HepG2 (cell line): ENCODE results near the gene ATP4B. TPM values are rescaled to one million over a fixed set of nuclear protein-coding genes. Genes with fewer than 3 reads are reported as not detected.

Experiments
- ATAC-seq: fragments of 200-7000 bp; cut with Tn5 transposase; 3 replicates; pipeline ENCODE4 v1.9.1; 2020; ENCODE audit warnings: mild to moderate bottlenecking, moderate library complexity
- BruUV-seq: library from RNA; stranded (reverse); fragments of 400-500 nt; replicated peaks from 2 replicates; lab custom pipeline; 2021; lab: Mats Ljungman, UMichigan
- CTCF ChIA-PET: fragments of 300-600 bp; formaldehyde crosslinking; extraction: SDS; loops from one replicate; lab custom pipeline; 2021; ENCODE audit warnings: low total read pairs, inconsistent platforms, low intra/inter-chr PET ratio; lab: Yijun Ruan, JAX
- POLR2A ChIA-PET: fragments of 350-600 bp; sonication (Branson Sonifier 250); formaldehyde crosslinking; loops from one replicate; lab custom pipeline; 2020; ENCODE audit warnings: antibody characterized with exemption, inconsistent platforms; lab: Yijun Ruan, JAX
- DNase-seq: peaks from one replicate; pipeline ENCODE4 v3.0.0-alpha.2; 2015; ENCODE audit warnings: low spot score
- FAIRE-seq: peaks from 3 replicates; lab custom pipeline; 2011; peaks lifted over from hg19 to GRCh38; lab: Jason Lieb, UNC
- H2AFZ ChIP-seq: one replicate; pipeline ENCODE4 v1.6.1; 2011; ENCODE audit warnings: low read length, inconsistent platforms
- H3K27ac ChIP-seq: fragments of 300-600 bp; 3 replicates; pipeline ENCODE4 v1.8.0; 2011; ENCODE audit warnings: mixed run types, mild to moderate bottlenecking, mixed read lengths, low read length, inconsistent platforms; ENCODE audit not compliant: insufficient read depth; ENCODE audit errors: extremely low read length
- H3K27me3 ChIP-seq, 2 experiments: fragments of 200-600 bp in 1 of 2; 2 replicates in 1 of 2; 3 replicates in 1 of 2; pipeline versions ENCODE4 v1.6.0 to v1.8.0; 2011; ENCODE audit warnings: low read length in 2 of 2, mild to moderate bottlenecking in 2 of 2, moderate library complexity in 2 of 2, inconsistent platforms in 1 of 2; ENCODE audit not compliant: insufficient read depth in 2 of 2, control insufficient read depth in 1 of 2
- H3K36me3 ChIP-seq, 2 experiments: fragments of 200-600 bp in 1 of 2; replicated peaks in 1 of 2; 2 replicates in 1 of 2; 3 replicates in 1 of 2; pipeline versions ENCODE4 v1.5.1 to v1.8.0; 2011; ENCODE audit warnings: low read length in 2 of 2, inconsistent platforms in 1 of 2; ENCODE audit not compliant: insufficient read depth in 2 of 2, control insufficient read depth in 1 of 2
- H3K4me1 ChIP-seq: 2 replicates; pipeline ENCODE4 v1.5.1; 2012; ENCODE audit warnings: low read length, inconsistent platforms; ENCODE audit not compliant: insufficient read depth
- H3K4me2 ChIP-seq: 2 replicates; pipeline ENCODE4 v1.6.0; 2011; ENCODE audit warnings: low read depth, low read length, inconsistent platforms
- H3K4me3 ChIP-seq, 3 experiments: fragments of 200-600 bp in 1 of 3; sonication (generic), shearing (Covaris generic) in 1 of 3; replicated peaks in 1 of 3; 2 replicates each; pipeline ENCODE4 v1.5.1; 2011 to 2016; ENCODE audit warnings: low read length in 3 of 3, inconsistent platforms in 2 of 3, low read depth in 2 of 3, mild to moderate bottlenecking in 2 of 3, control low read depth in 1 of 3, mixed read lengths in 1 of 3; ENCODE audit not compliant: insufficient read depth in 1 of 3
- H3K79me2 ChIP-seq: one replicate; pipeline ENCODE4 v1.6.1; 2011; ENCODE audit warnings: low read length, inconsistent platforms; ENCODE audit not compliant: insufficient read depth
- H3K9ac ChIP-seq: 2 replicates; pipeline ENCODE4 v1.6.0; 2011; ENCODE audit warnings: mild to moderate bottlenecking, low read depth, low read length, inconsistent platforms; ENCODE audit not compliant: insufficient read depth
- H3K9me3 ChIP-seq: 2 replicates; pipeline ENCODE4 v1.5.1; 2012; ENCODE audit warnings: mild to moderate bottlenecking, low read length
- H4K20me1 ChIP-seq: 2 replicates; pipeline ENCODE4 v1.6.0; 2011; ENCODE audit warnings: inconsistent platforms, mild to moderate bottlenecking, low read length, moderate library complexity; ENCODE audit not compliant: insufficient read depth
- ATF7 ChIP-seq, 2 experiments: fragments of 450-650 bp in 1 of 2; sonication (generic) in 1 of 2; formaldehyde crosslinking in 1 of 2; IDR thresholded peaks; 2 replicates each; pipeline versions ENCODE4 v1.4.0 to v1.6.1; 2016 to 2020; ENCODE audit warnings: antibody characterized with exemption in 1 of 2, mild to moderate bottlenecking in 1 of 2, missing genetic modification reagents in 1 of 2
- ATF7-NPFF ChIP-seq: sonication (generic); formaldehyde crosslinking; IDR thresholded peaks from 2 replicates; pipeline ENCODE4 v1.8.1; 2023; ENCODE audit warnings: mild to moderate bottlenecking, low read depth, missing genetic modification reagents, moderate library complexity
- CEBPG ChIP-seq: IDR thresholded peaks from 2 replicates; pipeline ENCODE4 v1.6.1; 2016
- FOXA3 ChIP-seq: IDR thresholded peaks from 2 replicates; pipeline ENCODE4 v1.6.1; 2016; ENCODE audit warnings: missing genetic modification reagents, missing compliant biosample characterization
- FOXK1 ChIP-seq: sonication (generic); formaldehyde crosslinking; IDR thresholded peaks from 2 replicates; pipeline ENCODE4 v1.4.0; 2020; ENCODE audit warnings: low read depth, missing genetic modification reagents, borderline replicate concordance
- FOXK2 ChIP-seq: fragments of 450-650 bp; IDR thresholded peaks from 2 replicates; pipeline ENCODE4 v1.6.1; 2016
- FOXP1 ChIP-seq, 2 experiments: fragments of 450-650 bp in 1 of 2; IDR thresholded peaks; 2 replicates each; pipeline ENCODE4 v1.6.1; 2017 to 2018; ENCODE audit warnings: antibody characterized with exemption in 1 of 2
- GTF3A ChIP-seq: sonication (generic); formaldehyde crosslinking; conservative IDR thresholded peaks from 2 replicates; pipeline ENCODE4 v1.4.0; 2020; ENCODE audit warnings: mild to moderate bottlenecking, missing genetic modification reagents
- HNRNPH1 ChIP-seq: fragments of 200-400 bp; formaldehyde crosslinking; optimal IDR thresholded peaks from 2 replicates; pipeline ENCODE3; 2017; ENCODE audit warnings: mild to moderate bottlenecking, low read depth, low read length
- KDM4B ChIP-seq: sonication (generic); formaldehyde crosslinking; IDR thresholded peaks from 2 replicates; pipeline ENCODE4 v1.4.0; 2020; ENCODE audit warnings: missing genetic modification reagents
- KLF9 ChIP-seq: IDR thresholded peaks from 2 replicates; pipeline ENCODE4 v1.6.1; 2016; ENCODE audit warnings: low read depth
- MAFG ChIP-seq: sonication (generic); formaldehyde crosslinking; IDR thresholded peaks from 2 replicates; pipeline ENCODE4 v1.5.1; 2020; ENCODE audit warnings: mild to moderate bottlenecking, missing genetic modification reagents
- MAFK ChIP-seq, 2 experiments: IDR thresholded peaks in 1 of 2; conservative IDR thresholded peaks in 1 of 2; 2 replicates each; pipeline ENCODE4 v1.6.1; 2011; ENCODE audit warnings: improper control_type of control experiment in 2 of 2, low read length in 2 of 2
- MLLT10 ChIP-seq: sonication (generic); formaldehyde crosslinking; IDR thresholded peaks from 2 replicates; pipeline ENCODE4 v1.4.0; 2020; ENCODE audit warnings: missing genetic modification reagents
- PAF1 ChIP-seq: IDR thresholded peaks from 2 replicates; pipeline ENCODE4 v1.6.1; 2016; ENCODE audit warnings: missing genetic modification reagents, missing compliant biosample characterization
- POLR2A ChIP-seq, 2 experiments: IDR thresholded peaks; 2 replicates each; pipeline ENCODE4 v1.6.1; 2011; ENCODE audit warnings: low read depth in 2 of 2, low read length in 2 of 2, mild to moderate bottlenecking in 1 of 2, moderate library complexity in 1 of 2; ENCODE audit not compliant: insufficient read depth in 1 of 2
- RAD51 ChIP-seq: fragments of 450-650 bp; IDR thresholded peaks from 2 replicates; pipeline ENCODE4 v1.6.1; 2016; ENCODE audit warnings: borderline replicate concordance
- RBM22 ChIP-seq: fragments of 200-400 bp; formaldehyde crosslinking; optimal IDR thresholded peaks from 2 replicates; pipeline ENCODE3; 2017; ENCODE audit warnings: mild to moderate bottlenecking, low read length, moderate library complexity
- SALL1 ChIP-seq: sonication (generic); formaldehyde crosslinking; IDR thresholded peaks from 2 replicates; pipeline ENCODE4 v1.8.0; 2022; ENCODE audit warnings: mild to moderate bottlenecking, missing genetic modification reagents
- SRF ChIP-seq: IDR thresholded peaks from 2 replicates; pipeline ENCODE4 v1.6.1; 2011; ENCODE audit warnings: mild to moderate bottlenecking, low read depth, low read length, moderate library complexity
- TAF15 ChIP-seq: fragments of 200-400 bp; formaldehyde crosslinking; IDR thresholded peaks from one replicate; pipeline ENCODE4 v1.6.1; 2018; ENCODE audit warnings: mild to moderate bottlenecking, low read depth, low read length; ENCODE audit not compliant: poor library complexity, severe bottlenecking
- ZNF556 ChIP-seq: sonication (generic); formaldehyde crosslinking; IDR thresholded peaks from 2 replicates; pipeline ENCODE4 v1.4.0; 2020; ENCODE audit warnings: mild to moderate bottlenecking, missing genetic modification reagents, borderline replicate concordance
- ZNF761 ChIP-seq: sonication (generic); formaldehyde crosslinking; conservative IDR thresholded peaks from 2 replicates; pipeline ENCODE4 v1.4.0; 2020; ENCODE audit warnings: mild to moderate bottlenecking, missing genetic modification reagents
- WGBS: methylation state at CpG from one replicate; pipeline ENCODE4 v1.1.6; 2017; ENCODE audit warnings: low lambda C conversion rate; 5-methylcytosine and 5-hydroxymethylcytosine counted together
- in situ Hi-C: cut with HindIII; loops from 2 replicates; pipeline ENCODE4 v1.10.0; 2017; ENCODE audit warnings: low pct_unique_long_range_greater_than_20kb; ENCODE audit not compliant: extremely low pct_ligation_motif_present
- intact Hi-C: fragments of 100-400 bp; cut with micrococcal nuclease; formaldehyde crosslinking; loops from one replicate; pipeline ENCODE4 v1.10.0; 2022; ENCODE audit not compliant: unreplicated experiment
- polyA plus RNA-seq, 8 experiments: library from polyadenylated mRNA; depleted of rRNA in 3 of 8; stranded (reverse) in 7 of 8; unstranded in 1 of 8; fragments of >200 nt; fragmentation: Illumina TruSeq in 4 of 8; extraction: Trizol in 4 of 8; gene quantifications; 2 replicates each; pipeline versions ENCODE4 v1.2.1 to v1.2.3, GENCODE V29; 2011 to 2016; ENCODE audit warnings: low read depth in 4 of 8, missing spikeins in 1 of 8, mixed read lengths in 1 of 8; ENCODE audit not compliant: insufficient read depth in 1 of 8
- total RNA-seq, 5 experiments: library from RNA; depleted of rRNA; stranded (reverse); fragments of >200 nt; fragmentation: Illumina TruSeq; extraction: Trizol; gene quantifications; 2 replicates each; pipeline ENCODE4 v1.2.3, GENCODE V29; 2016; ENCODE audit warnings: low read depth in 1 of 5
- TF ChIP-seq, protein P1 (sequence below): IDR thresholded peaks from 2 replicates; pipeline ENCODE4 v1.6.1; 2016; ENCODE audit warnings: missing compliant biosample characterization, missing genetic modification reagents, borderline replicate concordance
- TF ChIP-seq, protein P2 (sequence below): sonication (generic); formaldehyde crosslinking; IDR thresholded peaks from 2 replicates; pipeline ENCODE4 v1.4.0; 2020; ENCODE audit warnings: missing genetic modification reagents
- TF ChIP-seq, protein P3 (sequence below): sonication (generic); IDR thresholded peaks from 2 replicates; pipeline ENCODE4 v1.6.1; 2016; ENCODE audit warnings: low read depth, borderline replicate concordance

ATP4B gene
- total and polyA plus RNA-seq, 2 of the 13 experiments (the other 11 are each of a cell fraction or from before 2014, with no cell fraction given), result not detected

DNA sequence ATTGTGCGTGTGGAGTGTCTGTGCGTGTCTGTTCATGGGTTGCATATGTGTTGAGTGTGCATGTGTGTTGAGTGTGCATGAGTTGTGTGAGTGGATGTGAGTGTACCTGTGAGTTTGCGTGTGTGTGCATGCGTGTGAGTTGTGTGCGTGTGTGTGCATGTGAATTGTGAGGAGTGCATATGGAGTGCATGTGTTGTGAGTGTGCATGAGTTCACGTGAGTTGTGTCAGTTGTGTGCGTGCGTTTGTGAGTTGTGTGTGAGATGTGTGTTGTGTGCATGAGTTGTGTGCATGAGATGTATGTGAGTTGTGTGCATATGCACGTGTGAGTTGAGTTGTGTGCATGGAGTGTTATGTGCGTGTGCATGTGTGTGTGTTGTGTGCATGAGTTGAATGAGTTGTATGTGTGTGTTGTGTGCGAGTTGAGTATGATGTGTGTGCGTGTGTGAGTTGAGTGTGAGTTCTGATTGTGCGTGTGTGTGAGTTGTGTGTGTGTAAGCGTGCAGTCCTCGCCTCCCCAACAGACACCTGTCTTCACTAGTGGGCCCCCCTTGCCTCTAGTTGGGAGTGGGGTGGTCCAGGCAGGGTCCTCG, 44.1 kb downstream of the ATP4B start:
- no peak overlapping the region for H3K4me3 ChIP-seq
- ChIA-PET CTCF (no interaction called here), POLR2A (no interaction called here)
- FAIRE-seq, result no peak
- no peak overlapping the region for H3K4me2 ChIP-seq
- no TSS peak for BruUV-seq
- in situ Hi-C loops, result no loop called here
- peaks cover 72% of the 10 kb centered on the region for H3K79me2 ChIP-seq
- H3K27me3 ChIP-seq, result no peaks in the 10 kb centered on the region
- H3K9ac ChIP-seq, result no peak overlapping the region
- peaks cover 8 to 57% of the 10 kb centered on the region in 2 experiments for H3K36me3 ChIP-seq
- no peak for DNase-seq
- intact Hi-C loops, result no loop called here
- ATAC-seq, result no peak
- H4K20me1 ChIP-seq, result peaks cover 7% of the 10 kb centered on the region
- H2AFZ ChIP-seq, result no peak overlapping the region
- WGBS, result 98% methylated on average over 15 of the region's 16 CpGs
- H3K4me1 ChIP-seq, result peaks cover 16% of the 10 kb centered on the region
- no peaks in the 10 kb centered on the region for H3K9me3 ChIP-seq
- H3K27ac ChIP-seq, result no peak overlapping the region
- TF ChIP-seq ATF7-NPFF (CRISPR knock-in tag) (no peak), ZNF761 (CRISPR knock-in tag) (no peak), GTF3A (CRISPR knock-in tag) (no peak), RAD51 (0 out of 2 replicates have a peak, but pooled peaks have one; percentile 2), HNRNPH1 (no peak), FOXK2 (0 out of 2 replicates have a peak, but pooled peaks have one; percentile 5), TAF15 (no peak), FOXP1 (IDR thresholded peaks at IDR 0.05) (0 out of 2 replicates have a peak, but pooled peaks have one; percentile 12), FOXP1 (CRISPR knock-in tag; IDR thresholded peaks at IDR 0.05) (no peak), CEBPG (CRISPR knock-in tag) (no peak), MLLT10 (CRISPR knock-in tag) (no peak), SALL1 (CRISPR knock-in tag) (no peak), ZNF556 (CRISPR knock-in tag) (no peak), SRF (no peak), ATF7 (IDR thresholded peaks at IDR 0.05) (no peak), ATF7 (CRISPR knock-in tag; IDR thresholded peaks at IDR 0.05) (no peak), MAFK (conservative IDR thresholded peaks at IDR 0.05 in 1 of 2, IDR thresholded peaks at IDR 0.05 in 1 of 2; ENCODE audit: low read length in 2 of 2) (no peak), PAF1 (CRISPR knock-in tag) (no peak), KDM4B (CRISPR knock-in tag) (no peak), KLF9 (CRISPR knock-in tag) (no peak), MAFG (CRISPR knock-in tag) (no peak), FOXK1 (CRISPR knock-in tag) (no peak), POLR2A (IDR thresholded peaks at IDR 0.05; ENCODE audit: insufficient read depth in 1 of 2, low read depth in 2 of 2, low read length in 2 of 2) (peak in 1 of 2 experiments; percentile 15; a peak in 1 of 4 replicates), FOXA3 (CRISPR knock-in tag) (no peak), RBM22 (no peak)
- TF ChIP-seq, protein P1, sequence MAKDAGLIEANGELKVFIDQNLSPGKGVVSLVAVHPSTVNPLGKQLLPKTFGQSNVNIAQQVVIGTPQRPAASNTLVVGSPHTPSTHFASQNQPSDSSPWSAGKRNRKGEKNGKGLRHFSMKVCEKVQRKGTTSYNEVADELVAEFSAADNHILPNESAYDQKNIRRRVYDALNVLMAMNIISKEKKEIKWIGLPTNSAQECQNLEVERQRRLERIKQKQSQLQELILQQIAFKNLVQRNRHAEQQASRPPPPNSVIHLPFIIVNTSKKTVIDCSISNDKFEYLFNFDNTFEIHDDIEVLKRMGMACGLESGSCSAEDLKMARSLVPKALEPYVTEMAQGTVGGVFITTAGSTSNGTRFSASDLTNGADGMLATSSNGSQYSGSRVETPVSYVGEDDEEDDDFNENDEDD (CRISPR knock-in tag), result no peak
- TF ChIP-seq, protein P2, sequence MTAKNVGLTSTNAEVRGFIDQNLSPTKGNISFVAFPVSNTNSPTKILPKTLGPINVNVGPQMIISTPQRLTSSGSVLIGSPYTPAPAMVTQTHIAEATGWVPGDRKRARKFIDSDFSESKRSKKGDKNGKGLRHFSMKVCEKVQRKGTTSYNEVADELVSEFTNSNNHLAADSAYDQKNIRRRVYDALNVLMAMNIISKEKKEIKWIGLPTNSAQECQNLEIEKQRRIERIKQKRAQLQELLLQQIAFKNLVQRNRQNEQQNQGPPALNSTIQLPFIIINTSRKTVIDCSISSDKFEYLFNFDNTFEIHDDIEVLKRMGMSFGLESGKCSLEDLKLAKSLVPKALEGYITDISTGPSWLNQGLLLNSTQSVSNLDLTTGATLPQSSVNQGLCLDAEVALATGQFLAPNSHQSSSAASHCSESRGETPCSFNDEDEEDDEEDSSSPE, result no peak
- TF ChIP-seq, protein P3, sequence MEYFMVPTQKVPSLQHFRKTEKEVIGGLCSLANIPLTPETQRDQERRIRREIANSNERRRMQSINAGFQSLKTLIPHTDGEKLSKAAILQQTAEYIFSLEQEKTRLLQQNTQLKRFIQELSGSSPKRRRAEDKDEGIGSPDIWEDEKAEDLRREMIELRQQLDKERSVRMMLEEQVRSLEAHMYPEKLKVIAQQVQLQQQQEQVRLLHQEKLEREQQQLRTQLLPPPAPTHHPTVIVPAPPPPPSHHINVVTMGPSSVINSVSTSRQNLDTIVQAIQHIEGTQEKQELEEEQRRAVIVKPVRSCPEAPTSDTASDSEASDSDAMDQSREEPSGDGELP, result no peak
